SK-N-SH (cell line): ENCODE data around the gene TTC3.

Experiments used
- CHD2 ChIP-seq: fragments of 150-350 bp; IDR thresholded peaks from 2 replicates; pipeline ENCODE4 v1.6.1; 2018; ENCODE audit warnings: low read length; ENCODE audit not compliant: partially characterized antibody
- CTCF ChIP-seq: fragments of 200-600 bp; sonication (generic); IDR thresholded peaks from 2 replicates; pipeline ENCODE4 v1.6.1; 2017; ENCODE audit warnings: antibody characterized with exemption, mild to moderate bottlenecking, moderate library complexity
- POLR2AphosphoS5 ChIP-seq: IDR thresholded peaks from 2 replicates; pipeline ENCODE4 v1.6.1; 2012; ENCODE audit warnings: low read depth, low read length
- RCOR1 ChIP-seq: fragments of 150-350 bp; IDR thresholded peaks from 2 replicates; pipeline ENCODE4 v1.6.1; 2017; ENCODE audit warnings: antibody characterized with exemption, low read length

- TF ChIP-seq CTCF (no peak), POLR2AphosphoS5 (no peak), CHD2 (no peak), RCOR1 (no peak)
Measured at GRCh38 chr21:37168666-37169065, 95.6 kb downstream of the TTC3 start.
